Transverse colon (tissue), 3 donors: ENCODE results near the gene LRRN3.

Experiments
- CTCF ChIP-seq, 5 experiments: fragments of 200-600 bp in 3 of 5; fragments of 450-650 bp in 2 of 5; sonication (generic) in 3 of 5; IDR thresholded peaks; 1 replicate in 2 of 5; 2 replicates in 3 of 5; pipeline ENCODE4 v1.5.1; 2016 to 2017; ENCODE audit warnings: antibody characterized with exemption in 5 of 5, inconsistent platforms in 3 of 5, mild to moderate bottlenecking in 2 of 5, moderate library complexity in 1 of 5
- POLR2A ChIP-seq: fragments of 450-650 bp; IDR thresholded peaks from one replicate; pipeline ENCODE4 v1.6.1; 2016; ENCODE audit warnings: antibody characterized with exemption, mild to moderate bottlenecking, moderate library complexity

- TF ChIP-seq CTCF (IDR thresholded peaks at IDR 0.05) (no peak), POLR2A (no peak)
Observed at GRCh38 chr7:111174510-111174909, 83.6 kb downstream of the LRRN3 start.
